Activated naive CD8-positive, alpha-beta T cell (primary cell): ENCODE data around the gene NLRP9.
"Not testable (repeated sequence)": the region's sequence is repeated elsewhere in the genome, so short reads cannot be mapped to it uniquely, and the experiment has no call there.

Source experiments
- H3K27ac Mint-ChIP-seq: one replicate; pipeline ENCODE4 v1.8.0; 2021; ENCODE audit warnings: mixed read lengths
- H3K27me3 Mint-ChIP-seq: one replicate; pipeline ENCODE4 v1.8.0; 2021; ENCODE audit warnings: mixed read lengths
- H3K36me3 Mint-ChIP-seq: one replicate; pipeline ENCODE4 v1.8.0; 2021; ENCODE audit warnings: mixed read lengths
- H3K4me1 Mint-ChIP-seq: one replicate; pipeline ENCODE4 v1.8.0; 2021; ENCODE audit warnings: low read depth, mixed read lengths
- H3K4me3 Mint-ChIP-seq: one replicate; pipeline ENCODE4 v1.8.0; 2021; ENCODE audit warnings: mild to moderate bottlenecking, mixed read lengths
- H3K9me3 Mint-ChIP-seq: one replicate; pipeline ENCODE4 v1.8.0; 2021; ENCODE audit warnings: low read depth, mixed read lengths

NLRP9 gene

GRCh38 chr19:55738302-55738701 lies at the start of gene NLRP9:
TSS of gene NLRP9 (minus strand) at chr19:55738402. CDS start at chr19:55738374, 28 bp downstream.
- peaks cover 13% of the 10 kb centered on the region for H3K27me3 Mint-ChIP-seq
- no peak within 1 kb of the TSS for H3K27ac Mint-ChIP-seq
- no peak within 1 kb of the TSS for H3K4me3 Mint-ChIP-seq
- H3K4me1 Mint-ChIP-seq: no peaks in the 10 kb centered on the region
- no peaks in the 10 kb centered on the region for H3K9me3 Mint-ChIP-seq
- no peaks in the 10 kb centered on the region for H3K36me3 Mint-ChIP-seq

GRCh38 chr19:55781112-55781511 lies 42.9 kb upstream of the NLRP9 start:
- Mint-ChIP-seq H3K27ac (no peak overlapping the region), H3K9me3 (no peaks in the 10 kb centered on the region), H3K4me1 (no peaks in the 10 kb centered on the region), H3K27me3 (peaks cover 35% of the 10 kb centered on the region), H3K36me3 (no peaks in the 10 kb centered on the region), H3K4me3 (no peak overlapping the region)

- Mint-ChIP-seq H3K9me3 (no peaks in the 10 kb centered on the region), H3K27me3 (peaks cover 37% of the 10 kb centered on the region), H3K4me3 (no peak overlapping the region), H3K27ac (no peak overlapping the region), H3K36me3 (no peaks in the 10 kb centered on the region), H3K4me1 (no peaks in the 10 kb centered on the region)
These were observed 40.1 kb upstream of the NLRP9 start for GRCh38 chr19:55778331-55778730.

GRCh38 chr19:55777528-55777927 lies 39.3 kb upstream of the NLRP9 start:
- H3K4me3 Mint-ChIP-seq: no peak overlapping the region
- no peaks in the 10 kb centered on the region for H3K4me1 Mint-ChIP-seq
- H3K36me3 Mint-ChIP-seq: no peaks in the 10 kb centered on the region
- no peaks in the 10 kb centered on the region for H3K9me3 Mint-ChIP-seq
- H3K27ac Mint-ChIP-seq: no peak overlapping the region
- H3K27me3 Mint-ChIP-seq: peaks cover 33% of the 10 kb centered on the region

GRCh38 chr19:55769632-55770031 lies 31.4 kb upstream of the NLRP9 start:
- H3K9me3 Mint-ChIP-seq, H3K4me3 Mint-ChIP-seq, H3K4me1 Mint-ChIP-seq, H3K27ac Mint-ChIP-seq, H3K36me3 Mint-ChIP-seq: not testable (repeated sequence)
- peaks cover 20% of the 10 kb centered on the region for H3K27me3 Mint-ChIP-seq

- H3K36me3 Mint-ChIP-seq, H3K4me3 Mint-ChIP-seq, H3K27ac Mint-ChIP-seq, H3K4me1 Mint-ChIP-seq, H3K9me3 Mint-ChIP-seq: not testable (repeated sequence)
- peaks cover 20% of the 10 kb centered on the region for H3K27me3 Mint-ChIP-seq
These were observed 30.6 kb upstream of the NLRP9 start, which contains the start of gene RFPL4AL1 for GRCh38 chr19:55768818-55769217. TSS of gene RFPL4AL1 (plus strand) at chr19:55769118. CDS start at chr19:55771805, 2,687 bp downstream.

GRCh38 chr19:55766466-55766865 lies 28.3 kb upstream of the NLRP9 start:
- H3K4me1 Mint-ChIP-seq: no peaks in the 10 kb centered on the region
- peaks cover 2% of the 10 kb centered on the region for H3K36me3 Mint-ChIP-seq
- no peak overlapping the region for H3K27ac Mint-ChIP-seq
- H3K27me3 Mint-ChIP-seq: peaks cover 21% of the 10 kb centered on the region
- H3K9me3 Mint-ChIP-seq: peaks cover 5% of the 10 kb centered on the region
- H3K4me3 Mint-ChIP-seq: no peak overlapping the region

- H3K4me3 Mint-ChIP-seq, H3K4me1 Mint-ChIP-seq, H3K27ac Mint-ChIP-seq, H3K9me3 Mint-ChIP-seq, H3K36me3 Mint-ChIP-seq: not testable (repeated sequence)
- H3K27me3 Mint-ChIP-seq: peaks cover 15% of the 10 kb centered on the region
These were observed 20.6 kb upstream of the NLRP9 start, which contains the start of gene RFPL4A for GRCh38 chr19:55758797-55759196. TSS of gene RFPL4A (plus strand) at chr19:55759097. CDS start at chr19:55761801, 2,704 bp downstream.

- not testable (repeated sequence) for H3K36me3 Mint-ChIP-seq, H3K4me1 Mint-ChIP-seq, H3K9me3 Mint-ChIP-seq, H3K27ac Mint-ChIP-seq, H3K4me3 Mint-ChIP-seq
- H3K27me3 Mint-ChIP-seq: peaks cover 18% of the 10 kb centered on the region
These were observed 18.6 kb upstream of the NLRP9 start for GRCh38 chr19:55756808-55757207.

- H3K4me3 Mint-ChIP-seq: no peak overlapping the region
- no peaks in the 10 kb centered on the region for H3K4me1 Mint-ChIP-seq
- no peak overlapping the region for H3K27ac Mint-ChIP-seq
- peaks cover 9% of the 10 kb centered on the region for H3K27me3 Mint-ChIP-seq
- no peaks in the 10 kb centered on the region for H3K9me3 Mint-ChIP-seq
- H3K36me3 Mint-ChIP-seq: no peaks in the 10 kb centered on the region
These were observed 15.2 kb upstream of the NLRP9 start for GRCh38 chr19:55753401-55753800.

- no peak overlapping the region for H3K4me3 Mint-ChIP-seq
- no peaks in the 10 kb centered on the region for H3K36me3 Mint-ChIP-seq
- H3K27me3 Mint-ChIP-seq: peaks cover 9% of the 10 kb centered on the region
These were observed 12.5 kb upstream of the NLRP9 start for GRCh38 chr19:55750715-55751114.

GRCh38 chr19:55730378-55730777 lies 7.8 kb downstream of the NLRP9 start:
- not testable (repeated sequence) for H3K36me3 Mint-ChIP-seq, H3K4me3 Mint-ChIP-seq, H3K4me1 Mint-ChIP-seq, H3K27me3 Mint-ChIP-seq, H3K27ac Mint-ChIP-seq, H3K9me3 Mint-ChIP-seq

More at GRCh38 chr19:55750715-55751114, 12.5 kb upstream of the NLRP9 start:
- Mint-ChIP-seq H3K4me1 (no peaks in the 10 kb centered on the region), H3K27ac (no peak overlapping the region), H3K9me3 (no peaks in the 10 kb centered on the region)

- H3K27ac Mint-ChIP-seq: no peak overlapping the region
- peaks cover 30% of the 10 kb centered on the region for H3K27me3 Mint-ChIP-seq
- H3K4me3 Mint-ChIP-seq: no peak overlapping the region
- H3K4me1 Mint-ChIP-seq: no peaks in the 10 kb centered on the region
- H3K36me3 Mint-ChIP-seq: peaks cover 3% of the 10 kb centered on the region
- H3K9me3 Mint-ChIP-seq: peaks cover 8% of the 10 kb centered on the region
These were observed 14.7 kb downstream of the NLRP9 start for GRCh38 chr19:55723491-55723890.

- peaks cover 8% of the 10 kb centered on the region for H3K9me3 Mint-ChIP-seq
- H3K4me3 Mint-ChIP-seq: no peak overlapping the region
- peaks cover 45% of the 10 kb centered on the region for H3K27me3 Mint-ChIP-seq
- H3K36me3 Mint-ChIP-seq: peaks cover 3% of the 10 kb centered on the region
- no peaks in the 10 kb centered on the region for H3K4me1 Mint-ChIP-seq
- no peak overlapping the region for H3K27ac Mint-ChIP-seq
These were observed 17.4 kb downstream of the NLRP9 start for GRCh38 chr19:55720801-55721200.

GRCh38 chr19:55720214-55720746 lies 17.9 kb downstream of the NLRP9 start:
- no peak overlapping the region for H3K4me3 Mint-ChIP-seq
- peaks cover 3% of the 10 kb centered on the region for H3K36me3 Mint-ChIP-seq
- H3K4me1 Mint-ChIP-seq: no peaks in the 10 kb centered on the region

More at GRCh38 chr19:55720214-55720746, 17.9 kb downstream of the NLRP9 start:
- Mint-ChIP-seq H3K9me3 (peaks cover 8% of the 10 kb centered on the region), H3K27ac (no peak overlapping the region), H3K27me3 (peaks cover 43% of the 10 kb centered on the region)
